ENCODE measurements around the gene MAGI2.

GRCh38 chr7:78734626-78735025 is 718.8 kb downstream of the MAGI2 start:
- TF ChIP-seq CTCF (IDR thresholded peaks at IDR 0.05) (no peak), POLR2A (IDR thresholded peaks at IDR 0.05) (no peak)

Measured in esophagus squamous epithelium (tissue), 4 donors.